B cell (primary cell): ENCODE results near the gene DAB2IP. TPM values are rescaled to one million over a fixed set of nuclear protein-coding genes. Genes with fewer than 3 reads are reported as not detected.

Experiments
- ATAC-seq: fragments of 200-7000 bp; cut with Tn5 transposase; one replicate; pipeline ENCODE4 v1.10.0; 2021; ENCODE audit warnings: low read depth, mild to moderate bottlenecking, moderate number of reproducible peaks, moderate library complexity
- CTCF ChIA-PET: fragments of 350-600 bp; sonication (Branson Sonifier 250); formaldehyde crosslinking; loops from one replicate; lab custom pipeline; 2021; ENCODE audit warnings: antibody characterized with exemption, inconsistent platforms; lab: Charles Lee
- POLR2A ChIA-PET: fragments of 350-600 bp; sonication (Branson Sonifier 250); formaldehyde crosslinking; loops from one replicate; lab custom pipeline; 2021; ENCODE audit warnings: antibody characterized with exemption; lab: Charles Lee
- DNase-seq: peaks from one replicate; pipeline ENCODE4 v3.0.0; 2013
- H2AFZ ChIP-seq: 2 replicates; pipeline ENCODE4 v1.6.1; 2012; ENCODE audit warnings: mild to moderate bottlenecking, low read depth, low read length; ENCODE audit not compliant: insufficient read depth, poor library complexity, severe bottlenecking
- H3K27ac ChIP-seq, 2 donors: 1 replicate in 1 of 2; 2 replicates in 1 of 2; pipeline ENCODE4 v1.5.1; 2012 to 2013; ENCODE audit warnings: low read length in 2 of 2, mild to moderate bottlenecking in 2 of 2, moderate library complexity in 1 of 2
- H3K27me3 ChIP-seq, 4 experiments: fragments of 200-600 bp in 1 of 4; sonication (generic) in 1 of 4; replicated peaks in 1 of 4; 1 replicate in 2 of 4; 2 replicates in 2 of 4; pipeline versions ENCODE4 v1.6.1 to v1.7.0; 2013 to 2016; ENCODE audit warnings: low read length in 3 of 4, mild to moderate bottlenecking in 2 of 4, mixed read lengths in 1 of 4, moderate library complexity in 1 of 4; ENCODE audit not compliant: insufficient read depth in 4 of 4, control insufficient read depth in 3 of 4; ENCODE audit errors: control extremely low read depth in 1 of 4
- H3K36me3 ChIP-seq, 2 experiments: replicated peaks in 1 of 2; 1 replicate in 1 of 2; 2 replicates in 1 of 2; pipeline versions ENCODE4 v1.6.1 to v1.7.1; 2013; ENCODE audit warnings: low read length in 1 of 2; ENCODE audit not compliant: insufficient read depth in 2 of 2, control insufficient read depth in 1 of 2; ENCODE audit errors: control extremely low read depth in 1 of 2, extremely low read depth in 1 of 2
- H3K4me1 ChIP-seq, 2 donors: fragments of 200-600 bp in 1 of 2; sonication (generic) in 1 of 2; 1 replicate in 1 of 2; 2 replicates in 1 of 2; pipeline versions ENCODE4 v1.5.1 to v1.6.1; 2013 to 2017; ENCODE audit warnings: low read length in 2 of 2; ENCODE audit not compliant: control insufficient read depth in 2 of 2, insufficient read depth in 2 of 2
- H3K4me2 ChIP-seq: replicated peaks from 2 replicates; pipeline ENCODE3; 2012; ENCODE audit warnings: mild to moderate bottlenecking, low read depth, low read length; ENCODE audit not compliant: poor library complexity, severe bottlenecking
- H3K4me3 ChIP-seq, 5 experiments: fragments of 200-600 bp in 1 of 5; sonication (generic) in 1 of 5; 1 replicate in 3 of 5; 2 replicates in 2 of 5; pipeline versions ENCODE4 v1.5.1 to v1.7.0; 2011 to 2016; ENCODE audit warnings: low read length in 4 of 5, mild to moderate bottlenecking in 4 of 5, low read depth in 2 of 5, control low read depth in 1 of 5, moderate library complexity in 1 of 5; ENCODE audit not compliant: insufficient read depth in 1 of 5; ENCODE audit errors: control extremely low read depth in 1 of 5, extremely low read depth in 1 of 5
- H3K79me2 ChIP-seq: fragments of 200-600 bp; sonication (generic); one replicate; pipeline ENCODE4 v1.6.0; 2016; ENCODE audit warnings: low read length; ENCODE audit not compliant: control insufficient read depth, insufficient read depth
- H3K9ac ChIP-seq: fragments of 200-600 bp; sonication (generic); 2 replicates; pipeline ENCODE4 v1.6.1; 2017; ENCODE audit warnings: mild to moderate bottlenecking, low read length, moderate library complexity
- H3K9me3 ChIP-seq, 3 donors: one replicate each; pipeline versions ENCODE4 v1.6.1 to v1.7.1; 2013; ENCODE audit warnings: low read length in 2 of 3; ENCODE audit not compliant: control insufficient read depth in 2 of 3, insufficient read depth in 1 of 3; ENCODE audit errors: control extremely low read depth in 1 of 3
- H4K20me1 ChIP-seq: 2 replicates; pipeline ENCODE4 v1.6.0; 2012; ENCODE audit warnings: mild to moderate bottlenecking, low read length; ENCODE audit not compliant: insufficient read depth, control insufficient read depth, poor library complexity, severe bottlenecking
- H3K27ac Mint-ChIP-seq: one replicate; pipeline ENCODE4 v1.8.0; 2021; ENCODE audit warnings: mixed read lengths
- H3K27me3 Mint-ChIP-seq: one replicate; pipeline ENCODE4 v1.8.0; 2021; ENCODE audit warnings: mixed read lengths
- H3K4me1 Mint-ChIP-seq: one replicate; pipeline ENCODE4 v1.8.0; 2021; ENCODE audit warnings: mixed read lengths
- H3K4me3 Mint-ChIP-seq: one replicate; pipeline ENCODE4 v1.8.0; 2021; ENCODE audit warnings: mixed read lengths
- H3K9me3 Mint-ChIP-seq: one replicate; pipeline ENCODE4 v1.8.0; 2022; ENCODE audit warnings: mixed read lengths; ENCODE audit not compliant: insufficient read depth
- EZH2 ChIP-seq: IDR thresholded peaks from 2 replicates; pipeline ENCODE4 v1.6.1; 2012; ENCODE audit warnings: borderline replicate concordance, low read depth, mild to moderate bottlenecking, moderate library complexity, low read length; ENCODE audit not compliant: insufficient read depth, poor library complexity, severe bottlenecking
- WGBS: methylation state at CpG from one replicate; pipeline ENCODE4 v1.1.5; 2013; ENCODE audit warnings: missing lambda C conversion rate; ENCODE audit not compliant: insufficient coverage; 5-methylcytosine and 5-hydroxymethylcytosine counted together
- intact Hi-C: fragments of 100-400 bp; cut with micrococcal nuclease; formaldehyde crosslinking; loops from one replicate; pipeline ENCODE4 v1.10.0; 2022
- polyA plus RNA-seq: library from polyadenylated mRNA; depleted of rRNA; stranded (reverse); fragments of >200 nt; gene quantifications from 2 replicates; pipeline ENCODE4 v1.2.3, GENCODE V29; 2012
- total RNA-seq, 2 donors: library from RNA; stranded (reverse); fragments of 120-200 nt in 1 of 2; gene quantifications; 1 replicate in 1 of 2; 2 replicates in 1 of 2; pipeline versions ENCODE4 v1.2.3 to v1.2.4, GENCODE V29; 2013 to 2022
- TF ChIP-seq, protein P1 (sequence below): fragments of 200-600 bp; IDR thresholded peaks from one replicate; pipeline ENCODE4 v1.8.0; 2022; ENCODE audit warnings: antibody characterized with exemption, mild to moderate bottlenecking

The DAB2IP gene
- total and polyA plus RNA-seq, 2 donors (not counting 1 experiment from before 2014, with no cell fraction given): 1.1 to 3.9 TPM

DNA sequence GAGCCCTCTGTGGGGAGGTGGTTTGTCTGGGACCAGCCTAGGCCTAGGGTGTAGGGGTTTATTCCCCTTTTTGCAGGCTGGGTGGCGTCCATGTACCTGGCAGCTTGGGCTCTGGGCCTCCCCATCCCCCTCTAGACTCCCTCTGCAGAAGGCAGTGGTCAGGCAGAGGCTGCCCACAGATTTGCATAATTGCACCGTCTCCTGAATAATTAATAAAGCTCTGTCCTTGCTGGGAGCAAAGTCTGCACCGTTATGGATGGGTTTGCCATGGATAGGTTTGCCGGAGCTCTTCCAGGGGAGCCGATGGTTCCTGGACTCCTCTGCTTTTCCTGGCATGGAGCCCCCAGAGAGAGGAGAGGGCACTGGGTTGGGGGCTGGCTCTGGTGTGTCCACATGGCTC, 60.4 kb downstream of the DAB2IP start:
- ChIA-PET CTCF (no interaction called here), POLR2A (no interaction called here)
- DNase-seq (no peak), ATAC-seq (no peak)
- intact Hi-C loops: no loop called here
- Mint-ChIP-seq H3K27ac (no peak overlapping the region), H3K4me1 (peaks cover 17% of the 10 kb centered on the region), H3K9me3 (no peaks in the 10 kb centered on the region), H3K4me3 (no peak overlapping the region), H3K27me3 (no peaks in the 10 kb centered on the region)
- H3K79me2 ChIP-seq: no peaks in the 10 kb centered on the region
- no peaks in the 10 kb centered on the region for H3K36me3 ChIP-seq
- H3K9ac ChIP-seq: no peak overlapping the region
- no peak overlapping the region for H3K4me2 ChIP-seq
- H3K9me3 ChIP-seq: no peaks in the 10 kb centered on the region
- no peak overlapping the region for H3K4me3 ChIP-seq
- peaks cover 0 to 2% (median 0%) of the 10 kb centered on the region in 4 experiments for H3K27me3 ChIP-seq
- TF ChIP-seq EZH2: no peak
- TF ChIP-seq, protein P1, sequence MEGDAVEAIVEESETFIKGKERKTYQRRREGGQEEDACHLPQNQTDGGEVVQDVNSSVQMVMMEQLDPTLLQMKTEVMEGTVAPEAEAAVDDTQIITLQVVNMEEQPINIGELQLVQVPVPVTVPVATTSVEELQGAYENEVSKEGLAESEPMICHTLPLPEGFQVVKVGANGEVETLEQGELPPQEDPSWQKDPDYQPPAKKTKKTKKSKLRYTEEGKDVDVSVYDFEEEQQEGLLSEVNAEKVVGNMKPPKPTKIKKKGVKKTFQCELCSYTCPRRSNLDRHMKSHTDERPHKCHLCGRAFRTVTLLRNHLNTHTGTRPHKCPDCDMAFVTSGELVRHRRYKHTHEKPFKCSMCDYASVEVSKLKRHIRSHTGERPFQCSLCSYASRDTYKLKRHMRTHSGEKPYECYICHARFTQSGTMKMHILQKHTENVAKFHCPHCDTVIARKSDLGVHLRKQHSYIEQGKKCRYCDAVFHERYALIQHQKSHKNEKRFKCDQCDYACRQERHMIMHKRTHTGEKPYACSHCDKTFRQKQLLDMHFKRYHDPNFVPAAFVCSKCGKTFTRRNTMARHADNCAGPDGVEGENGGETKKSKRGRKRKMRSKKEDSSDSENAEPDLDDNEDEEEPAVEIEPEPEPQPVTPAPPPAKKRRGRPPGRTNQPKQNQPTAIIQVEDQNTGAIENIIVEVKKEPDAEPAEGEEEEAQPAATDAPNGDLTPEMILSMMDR: no peak
- WGBS: 88% methylated on average over 4 of the region's 5 CpGs
- no peak overlapping the region for H2AFZ ChIP-seq
- H3K4me1 ChIP-seq: peaks cover 9 to 12% of the 10 kb centered on the region in 2 donors
- no peaks in the 10 kb centered on the region for H4K20me1 ChIP-seq
- no peak overlapping the region for H3K27ac ChIP-seq

DNA sequence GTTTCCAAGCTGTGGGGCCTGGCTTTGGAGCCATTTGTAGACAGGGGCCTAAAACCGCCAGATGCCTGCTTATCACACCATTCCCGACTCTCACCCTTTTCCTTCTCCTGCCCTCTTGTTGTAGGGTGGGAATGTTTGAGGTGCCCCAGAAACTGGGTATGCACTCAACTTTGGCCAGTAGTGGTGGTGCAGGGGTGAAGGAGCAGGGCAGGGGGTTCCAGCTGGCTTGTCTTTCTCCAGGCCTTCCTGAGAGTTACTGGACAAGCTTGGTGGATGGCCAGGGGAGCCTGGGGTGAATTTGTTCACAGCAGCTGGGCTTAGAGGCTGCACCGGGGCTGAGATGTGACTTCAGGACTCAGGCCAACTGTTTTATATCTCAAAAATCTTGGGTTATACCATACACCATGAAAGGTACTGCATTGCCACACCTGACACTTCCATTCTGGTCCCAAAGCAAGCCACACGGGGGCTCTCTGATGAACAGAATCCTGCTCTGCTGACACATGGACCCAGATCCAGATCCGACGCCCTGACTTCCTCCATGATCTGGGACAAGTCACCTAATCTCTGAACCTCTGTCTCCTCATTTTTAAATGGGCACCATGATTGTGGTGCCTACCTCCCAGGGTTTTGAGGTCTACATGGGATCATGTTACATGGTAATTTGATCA, 62.1 kb downstream of the DAB2IP start:
- H3K4me3 ChIP-seq: no peak overlapping the region
- intact Hi-C loops: no loop called here
- H3K9me3 ChIP-seq: no peaks in the 10 kb centered on the region
- Mint-ChIP-seq H3K27ac (no peak overlapping the region), H3K4me3 (no peak overlapping the region), H3K4me1 (peaks cover 4% of the 10 kb centered on the region), H3K27me3 (no peaks in the 10 kb centered on the region), H3K9me3 (no peaks in the 10 kb centered on the region)
- 100% methylated on average over 3 of the region's 6 CpGs for WGBS
- ATAC-seq (no peak), DNase-seq (no peak)
- H3K36me3 ChIP-seq: no peaks in the 10 kb centered on the region
- no peak overlapping the region for H3K27ac ChIP-seq
- no peak overlapping the region for H3K4me2 ChIP-seq
- H3K4me1 ChIP-seq: peaks cover 0 to 2% of the 10 kb centered on the region in 2 donors
- no peaks in the 10 kb centered on the region for H3K79me2 ChIP-seq
- ChIA-PET CTCF (no interaction called here), POLR2A (no interaction called here)
- H3K9ac ChIP-seq: no peak overlapping the region
- no peaks in the 10 kb centered on the region for H4K20me1 ChIP-seq
- H2AFZ ChIP-seq: no peak overlapping the region
- no peak for TF ChIP-seq EZH2
- TF ChIP-seq, protein P1: no peak
- peaks cover 0 to 2% (median 0%) of the 10 kb centered on the region in 4 experiments for H3K27me3 ChIP-seq
